HG03439 (cell line): ENCODE results near the gene PCP2.

Experiments
- ATAC-seq: cut with Tn5 transposase; IDR thresholded peaks from one replicate; pipeline ENCODE4 v1.9.1; 2021; ENCODE audit warnings: mild to moderate bottlenecking, moderate library complexity; ENCODE audit not compliant: unreplicated experiment

PCP2 gene

GRCh38 chr19:7602240-7602934 is 31.1 kb downstream of the PCP2 start:
- no peak for ATAC-seq

GRCh38 chr19:7600721-7601120 is 32.8 kb downstream of the PCP2 start:
- ATAC-seq = no peak

GRCh38 chr19:7598180-7598579 is 35.3 kb downstream of the PCP2 start:
- ATAC-seq = no peak

DNA sequence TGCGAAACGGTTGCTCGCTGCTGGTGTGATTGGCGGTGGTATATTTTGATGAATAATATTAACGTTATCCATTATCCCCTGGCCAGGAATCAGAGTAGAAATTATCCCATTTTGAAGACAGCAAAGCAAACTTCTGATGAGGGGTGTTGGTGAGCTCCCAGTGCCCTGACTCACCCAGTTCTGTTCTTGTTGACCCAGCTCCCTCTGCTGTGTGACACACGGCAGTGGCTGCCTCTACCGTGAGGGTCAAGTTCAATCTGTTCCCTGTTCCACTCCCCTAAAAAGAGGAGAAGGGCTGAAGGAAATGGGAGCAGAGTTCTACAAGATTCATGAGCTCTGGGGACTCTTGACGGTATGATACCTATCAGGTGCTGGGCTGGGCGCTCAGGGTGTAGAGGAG is 35.8 kb downstream of the PCP2 start:
- no peak for ATAC-seq

DNA sequence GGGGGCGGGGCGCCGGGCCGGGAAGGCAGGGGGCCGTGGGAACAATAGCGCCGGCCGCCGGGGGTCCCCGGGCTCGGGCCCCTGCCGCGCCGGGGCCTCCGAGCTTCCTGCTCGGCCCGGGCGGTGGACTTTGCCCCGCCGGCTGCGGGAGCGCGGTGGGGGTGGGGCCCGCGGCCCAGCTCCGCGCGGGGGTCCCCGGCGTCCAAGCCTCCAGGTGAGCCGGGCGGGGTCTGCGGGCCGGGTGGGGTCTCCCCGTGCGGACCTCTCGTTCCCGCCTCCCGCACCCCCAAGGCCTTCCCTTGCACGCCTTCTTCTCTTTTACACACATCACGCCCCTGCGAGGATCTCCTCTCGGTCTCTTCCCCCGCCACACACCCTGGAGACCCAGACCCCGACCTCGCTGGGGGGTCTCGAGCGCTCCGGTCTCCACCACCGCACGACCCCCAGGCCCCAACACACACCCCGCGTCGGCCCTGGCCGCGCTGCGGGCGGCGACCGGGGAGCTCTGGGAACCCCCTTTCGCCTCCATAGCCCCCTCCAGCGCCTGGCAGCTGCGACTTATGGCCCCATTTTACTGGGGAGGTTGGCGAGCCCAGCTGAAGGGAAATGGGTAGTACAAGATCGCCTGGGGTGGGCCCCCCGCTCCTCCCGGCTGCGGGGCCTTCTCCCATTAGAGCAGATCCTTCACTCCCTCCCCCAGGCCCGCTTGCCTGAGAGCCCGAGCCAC is 37.1 kb downstream of the PCP2 start:
- no peak for ATAC-seq

DNA sequence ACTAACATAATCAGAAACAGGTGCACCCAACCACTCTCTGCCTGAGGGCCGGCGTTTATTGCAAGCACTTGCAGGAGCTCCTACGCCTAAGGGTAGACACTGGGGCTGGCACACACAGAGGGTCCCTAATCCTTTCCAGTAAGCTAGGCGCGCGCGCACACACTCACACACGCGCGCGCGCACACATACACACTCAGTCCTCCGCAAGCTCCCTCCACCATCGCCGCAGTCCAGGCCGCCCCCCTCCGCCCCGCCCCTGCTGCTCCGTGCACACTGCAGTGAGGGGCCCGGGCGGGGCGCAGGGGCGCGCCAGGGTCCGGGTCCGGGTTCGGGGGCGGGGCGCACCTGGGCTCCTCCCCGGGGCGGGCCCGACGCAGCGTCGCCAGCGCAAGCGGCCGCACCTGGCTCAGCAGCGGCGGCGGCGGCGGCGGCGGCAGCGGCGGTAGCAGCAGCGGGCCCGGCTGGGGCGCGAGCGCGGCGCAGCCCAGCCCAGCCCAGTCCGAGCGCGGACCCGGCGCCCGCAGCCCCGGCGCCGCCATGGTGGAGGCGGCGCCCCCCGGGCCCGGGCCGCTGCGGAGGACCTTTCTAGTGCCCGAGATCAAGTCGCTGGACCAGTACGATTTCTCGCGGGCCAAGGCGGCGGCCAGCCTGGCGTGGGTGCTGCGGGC is 37.9 kb downstream of the PCP2 start, which contains the start of gene CAMSAP3:
TSS of gene CAMSAP3 (plus strand) at position 398 of the 668 bp plus-strand sequence. CDS start at position 538, 140 bp downstream.
- no peak for ATAC-seq

GRCh38 chr19:7590256-7590655 is 43.3 kb downstream of the PCP2 start:
- ATAC-seq = no peak

- no peak for ATAC-seq
Measured at GRCh38 chr19:7589822-7590221, 43.7 kb downstream of the PCP2 start.

DNA sequence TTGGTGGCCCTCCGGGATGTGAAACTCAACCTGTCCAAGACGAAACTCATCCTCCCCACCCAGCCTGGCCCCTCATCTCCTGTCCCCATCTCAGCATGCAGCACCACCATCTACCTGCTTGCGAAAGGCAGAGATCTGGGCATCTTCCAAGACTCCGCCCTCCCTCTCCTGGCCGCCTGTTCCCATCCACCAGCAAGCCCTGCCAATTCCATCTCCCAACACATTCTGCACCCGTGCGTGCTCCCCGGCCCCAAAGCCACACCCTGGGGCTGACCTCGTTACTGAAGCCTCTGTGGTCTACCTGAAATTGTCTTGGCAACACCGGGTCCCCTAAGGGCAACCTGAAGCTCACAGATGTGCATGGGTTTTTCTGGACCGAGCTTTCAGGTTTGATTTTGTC is 51.1 kb downstream of the PCP2 start:
- ATAC-seq = no peak
